ENCODE data around the gene CFAP65.

GRCh38 chr2:219072741-219073250 is 31.5 kb upstream of the CFAP65 start:
- TF ChIP-seq ATF3 (IDR thresholded peaks at IDR 0.05), result no peak
- TF ChIP-seq ATF3 (CRISPR knock-in tag; conservative IDR thresholded peaks at IDR 0.05), result no peak
- TF ChIP-seq HNRNPH1 (optimal IDR thresholded peaks at IDR 0.05; ENCODE audit: low read depth, low read length), result no peak
- no peak for TF ChIP-seq HDAC2 (IDR thresholded peaks at IDR 0.05)
- TF ChIP-seq, protein P1, sequence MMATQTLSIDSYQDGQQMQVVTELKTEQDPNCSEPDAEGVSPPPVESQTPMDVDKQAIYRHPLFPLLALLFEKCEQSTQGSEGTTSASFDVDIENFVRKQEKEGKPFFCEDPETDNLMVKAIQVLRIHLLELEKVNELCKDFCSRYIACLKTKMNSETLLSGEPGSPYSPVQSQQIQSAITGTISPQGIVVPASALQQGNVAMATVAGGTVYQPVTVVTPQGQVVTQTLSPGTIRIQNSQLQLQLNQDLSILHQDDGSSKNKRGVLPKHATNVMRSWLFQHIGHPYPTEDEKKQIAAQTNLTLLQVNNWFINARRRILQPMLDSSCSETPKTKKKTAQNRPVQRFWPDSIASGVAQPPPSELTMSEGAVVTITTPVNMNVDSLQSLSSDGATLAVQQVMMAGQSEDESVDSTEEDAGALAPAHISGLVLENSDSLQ (IDR thresholded peaks at IDR 0.05), result no peak
- no peak for TF ChIP-seq TCF7L2 (IDR thresholded peaks at IDR 0.05; ENCODE audit: low read depth, low read length)
- no peak for TF ChIP-seq JUND (IDR thresholded peaks at IDR 0.05; ENCODE audit: borderline replicate concordance, low read depth, low read length)
- no peak for TF ChIP-seq JUND (tag; IDR thresholded peaks at IDR 0.05; ENCODE audit: borderline replicate concordance, low read depth, low read length)
- TF ChIP-seq TAF7 (tag; IDR thresholded peaks at IDR 0.05), result no peak
- no peak for TF ChIP-seq ZBTB7A (IDR thresholded peaks at IDR 0.05; ENCODE audit: borderline replicate concordance, control insufficient read depth, low read depth, low read length)

Measured in K562 (cell line).